GM20000 (cell line): ENCODE data around the gene CETN3.

ENCODE experiments used
- DNase-seq: peaks from one replicate; pipeline ENCODE4 v3.0.0; 2012; ENCODE audit warnings: low spot score
- TF ChIP-seq, protein P1 (sequence below): IDR thresholded peaks from 2 replicates; pipeline ENCODE4 v1.5.1; 2012; ENCODE audit warnings: mild to moderate bottlenecking, control low read depth; ENCODE audit errors: extremely low read depth, missing control alignments

The CETN3 gene

DNA sequence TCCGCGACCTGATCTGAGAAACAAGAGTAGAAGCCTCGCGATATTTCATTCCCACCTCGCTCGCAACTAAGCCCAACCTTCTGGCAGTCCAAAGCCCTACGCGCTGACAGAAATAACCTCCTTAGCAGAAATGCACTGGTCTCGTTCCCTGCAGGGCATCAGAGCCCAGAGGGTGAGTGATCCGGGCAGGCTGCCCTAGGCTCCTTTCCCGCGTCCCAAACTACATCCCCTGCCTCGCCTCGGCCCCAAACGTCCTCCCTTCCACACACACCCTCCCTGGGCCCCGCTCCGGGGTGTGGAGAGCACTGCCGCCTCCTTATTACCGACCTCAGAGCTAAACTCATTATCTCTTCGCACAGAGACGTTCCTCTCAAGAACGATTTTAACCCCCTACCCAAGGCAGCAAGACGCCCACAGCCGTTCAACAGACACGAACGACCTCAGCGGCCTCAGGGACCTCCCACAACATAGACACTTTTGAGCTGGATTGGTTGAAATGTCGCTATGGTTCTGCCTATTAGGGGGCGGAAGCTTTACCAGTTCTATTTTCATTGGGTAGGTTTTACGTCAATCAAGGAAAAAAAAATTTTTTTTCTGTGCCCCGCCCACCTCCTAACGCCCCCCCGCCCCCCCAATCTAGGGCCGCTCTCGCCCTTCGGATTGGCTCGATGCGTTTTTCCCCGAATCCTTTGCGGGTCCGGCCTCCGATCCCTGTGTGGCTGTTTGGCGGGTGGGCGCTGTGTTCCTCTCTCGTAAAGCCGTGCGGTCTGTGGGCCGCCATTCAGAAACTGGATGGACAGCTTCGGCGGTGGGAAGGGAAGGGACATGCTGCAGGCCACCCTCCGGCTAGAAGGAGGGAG is at the start of gene CETN3:
TSS of gene CETN3 (minus strand) at position 439 of the 860 bp plus-strand sequence. CDS start at position 344, 95 bp downstream.
- DNase-seq = peak; percentile 77
- TF ChIP-seq, protein P1, sequence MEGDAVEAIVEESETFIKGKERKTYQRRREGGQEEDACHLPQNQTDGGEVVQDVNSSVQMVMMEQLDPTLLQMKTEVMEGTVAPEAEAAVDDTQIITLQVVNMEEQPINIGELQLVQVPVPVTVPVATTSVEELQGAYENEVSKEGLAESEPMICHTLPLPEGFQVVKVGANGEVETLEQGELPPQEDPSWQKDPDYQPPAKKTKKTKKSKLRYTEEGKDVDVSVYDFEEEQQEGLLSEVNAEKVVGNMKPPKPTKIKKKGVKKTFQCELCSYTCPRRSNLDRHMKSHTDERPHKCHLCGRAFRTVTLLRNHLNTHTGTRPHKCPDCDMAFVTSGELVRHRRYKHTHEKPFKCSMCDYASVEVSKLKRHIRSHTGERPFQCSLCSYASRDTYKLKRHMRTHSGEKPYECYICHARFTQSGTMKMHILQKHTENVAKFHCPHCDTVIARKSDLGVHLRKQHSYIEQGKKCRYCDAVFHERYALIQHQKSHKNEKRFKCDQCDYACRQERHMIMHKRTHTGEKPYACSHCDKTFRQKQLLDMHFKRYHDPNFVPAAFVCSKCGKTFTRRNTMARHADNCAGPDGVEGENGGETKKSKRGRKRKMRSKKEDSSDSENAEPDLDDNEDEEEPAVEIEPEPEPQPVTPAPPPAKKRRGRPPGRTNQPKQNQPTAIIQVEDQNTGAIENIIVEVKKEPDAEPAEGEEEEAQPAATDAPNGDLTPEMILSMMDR = no peak

DNA sequence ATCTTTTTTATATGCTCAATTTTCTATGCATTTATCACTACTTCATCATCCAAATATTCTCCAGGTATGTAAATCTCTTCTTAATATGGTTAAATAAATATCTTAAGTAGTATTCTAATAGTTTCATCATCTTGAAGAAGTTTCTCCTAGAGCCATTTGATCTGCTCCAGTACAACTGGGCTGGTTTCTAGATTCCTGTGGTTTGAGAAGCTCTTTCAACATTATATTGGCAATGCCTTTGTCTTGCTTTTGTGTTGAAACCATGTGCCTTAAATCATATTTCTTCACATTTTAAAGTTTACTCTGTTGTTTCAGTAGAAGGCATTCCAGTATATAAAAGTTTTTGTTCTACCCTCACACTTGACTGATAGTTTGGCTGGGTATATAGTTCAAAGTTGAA is 37.4 kb upstream of the CETN3 start:
- TF ChIP-seq, protein P1 = no peak
- DNase-seq = no peak

DNA sequence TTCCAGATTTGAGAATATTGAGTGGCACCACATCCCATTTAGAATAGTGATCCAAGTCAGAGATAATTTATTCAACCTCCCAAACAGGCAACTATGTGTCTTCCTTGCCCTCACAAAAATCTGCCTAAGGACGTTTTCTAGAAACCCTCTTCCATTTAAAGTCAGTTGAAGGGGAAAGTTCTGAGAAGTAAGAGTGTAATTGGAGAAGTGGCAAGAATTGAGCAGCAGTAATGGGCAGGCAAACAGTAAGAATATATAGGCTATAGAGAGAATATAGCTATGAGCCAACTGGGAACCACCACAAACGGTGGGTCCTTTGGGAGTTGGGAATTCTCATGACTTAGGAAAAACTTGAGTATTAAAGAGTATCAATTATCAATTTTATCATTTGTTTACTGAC is 31.1 kb upstream of the CETN3 start:
- TF ChIP-seq, protein P1 = no peak

DNA sequence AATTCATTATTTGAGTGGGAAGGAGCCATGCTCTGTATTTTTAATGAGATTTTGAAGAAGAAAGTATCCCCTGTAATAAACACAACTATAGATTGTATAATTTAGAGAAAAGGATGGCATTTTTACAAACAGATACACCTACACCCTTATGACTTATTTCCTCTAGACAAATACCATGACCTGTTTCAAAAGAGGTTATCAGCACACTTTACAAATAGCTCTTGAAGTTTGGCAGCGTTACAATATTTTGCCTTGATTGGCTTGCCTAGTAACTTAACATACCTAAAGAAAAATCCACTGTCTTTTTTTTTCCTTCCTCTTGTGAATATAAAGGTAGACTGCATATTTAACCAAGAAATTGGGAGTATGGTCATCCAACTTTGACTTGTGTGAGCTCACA is 28.5 kb upstream of the CETN3 start:
- no peak for DNase-seq
- TF ChIP-seq, protein P1 = no peak

More for the DNA sequence above, 31.1 kb upstream of the CETN3 start:
- DNase-seq = no peak

DNA sequence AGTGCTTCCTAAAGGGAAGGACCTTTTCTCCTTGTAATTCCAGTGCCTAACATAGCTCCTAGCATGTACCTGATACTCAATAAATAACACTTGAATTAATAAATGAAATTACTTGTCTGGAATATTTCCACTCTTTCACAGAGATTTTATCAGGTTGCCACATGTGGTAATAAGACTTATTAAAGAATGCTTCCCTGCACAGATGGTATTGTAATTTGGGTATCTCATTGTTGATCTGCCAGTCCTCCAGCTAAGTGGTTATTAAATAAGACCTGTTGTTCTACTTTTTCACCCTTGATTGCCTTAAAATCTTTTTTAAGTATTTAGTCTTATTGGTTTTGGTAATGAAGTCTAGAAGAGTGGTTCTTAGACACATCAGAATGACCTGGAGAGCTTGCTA is 28.1 kb upstream of the CETN3 start:
- TF ChIP-seq, protein P1 = no peak
- no peak for DNase-seq

DNA sequence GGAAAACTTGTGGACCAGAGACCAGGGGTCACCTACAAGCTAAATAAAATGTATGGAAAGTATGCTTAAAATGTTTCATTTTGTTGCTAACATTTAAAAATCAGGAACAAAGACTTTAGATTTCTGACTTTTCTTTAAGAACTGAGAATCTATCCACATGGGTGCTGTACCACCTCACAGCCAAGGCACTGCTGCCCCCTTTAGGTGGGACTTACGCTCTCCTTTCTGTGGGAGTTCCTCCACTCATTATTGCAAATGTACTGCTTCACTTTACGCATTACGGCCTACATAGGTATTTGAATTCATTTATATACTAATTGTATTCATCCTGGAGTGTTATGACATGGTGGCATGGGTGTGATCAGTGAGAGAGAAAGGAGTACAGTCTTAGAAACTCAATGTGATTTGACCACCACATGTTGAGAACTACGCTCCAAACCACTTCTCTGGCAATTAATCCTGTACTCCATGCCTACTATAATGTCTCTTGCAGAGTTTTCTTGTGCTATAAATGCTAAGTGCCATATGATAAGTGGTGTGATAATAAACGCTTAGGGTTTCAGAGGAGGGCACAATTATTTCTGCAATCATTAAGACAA is 24.7 kb upstream of the CETN3 start:
- DNase-seq = peak; percentile 23
- TF ChIP-seq, protein P1 = peak; percentile 30

DNA sequence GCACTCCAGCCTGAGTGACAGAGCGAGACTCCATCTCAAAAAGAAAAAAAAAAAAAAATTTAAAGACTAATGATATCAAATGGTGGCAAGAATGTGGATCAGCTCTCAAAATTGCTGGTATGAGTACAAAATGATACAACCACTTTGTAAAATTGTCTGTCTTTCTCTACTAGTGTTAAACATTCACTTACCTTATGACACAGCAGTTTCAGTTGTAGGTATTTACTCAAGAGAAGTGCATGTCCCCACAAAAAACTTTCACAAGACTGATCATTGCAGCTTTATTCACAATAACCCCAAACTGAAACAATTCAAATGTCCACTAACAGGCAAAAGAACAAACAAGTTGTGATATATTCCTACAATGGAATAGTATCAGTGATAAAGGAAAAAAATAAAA is 14.7 kb upstream of the CETN3 start:
- no peak for DNase-seq
- TF ChIP-seq, protein P1 = no peak
